ENCODE data around the gene CHAC1. TPM values are rescaled to one million over a fixed set of nuclear protein-coding genes. Genes with fewer than 3 reads are reported as not detected.
"Not testable (repeated sequence)": the region's sequence is repeated elsewhere in the genome, so short reads cannot be mapped to it uniquely, and the experiment has no call there.

Gene CHAC1
- total RNA-seq, 1 donor, result 13.4 TPM

GRCh38 chr15:40957581-40958051, 4.3 kb downstream of the CHAC1 start:
- no peak overlapping the region for H3K4me3 ChIP-seq (ENCODE audit: low read depth, low read length)
- TF ChIP-seq CTCF (IDR thresholded peaks at IDR 0.05; ENCODE audit: insufficient read depth, low read depth, low read length), result no peak
- DNase-seq (ENCODE audit: low read depth), result no peak

- no peak for TF ChIP-seq CTCF (IDR thresholded peaks at IDR 0.05; ENCODE audit: insufficient read depth, low read depth, low read length)
- no peak for DNase-seq (ENCODE audit: low read depth)
- no peak overlapping the region for H3K4me3 ChIP-seq (ENCODE audit: low read depth, low read length)
Observed at GRCh38 chr15:40958146-40958545, 4.9 kb downstream of the CHAC1 start.

- no peak for DNase-seq (ENCODE audit: low read depth)
- no peak overlapping the region for H3K4me3 ChIP-seq (ENCODE audit: low read depth, low read length)
Observed at GRCh38 chr15:40958723-40959122, 5.5 kb downstream of the CHAC1 start.

GRCh38 chr15:40959331-40960141, 6.3 kb downstream of the CHAC1 start:
- TF ChIP-seq CTCF (IDR thresholded peaks at IDR 0.05; ENCODE audit: insufficient read depth, low read depth, low read length), result no peak
- no peak overlapping the region for H3K4me3 ChIP-seq (ENCODE audit: low read depth, low read length)
- DNase-seq (ENCODE audit: low read depth), result no peak

More at GRCh38 chr15:40958723-40959122, 5.5 kb downstream of the CHAC1 start:
- TF ChIP-seq CTCF (IDR thresholded peaks at IDR 0.05; ENCODE audit: insufficient read depth, low read depth, low read length), result no peak

- H3K4me3 ChIP-seq (ENCODE audit: low read depth, low read length), result no peak overlapping the region
- no peak for TF ChIP-seq CTCF (IDR thresholded peaks at IDR 0.05; ENCODE audit: insufficient read depth, low read depth, low read length)
- no peak for DNase-seq (ENCODE audit: low read depth)
Observed at GRCh38 chr15:40960151-40960885, 7.0 kb downstream of the CHAC1 start.

- no peak for TF ChIP-seq CTCF (IDR thresholded peaks at IDR 0.05; ENCODE audit: insufficient read depth, low read depth, low read length)
- DNase-seq (ENCODE audit: low read depth), result no peak
Observed at GRCh38 chr15:40960925-40961324, 7.7 kb downstream of the CHAC1 start.

GRCh38 chr15:40961740-40962139, 8.5 kb downstream of the CHAC1 start:
- not testable (repeated sequence) for H3K4me3 ChIP-seq (ENCODE audit: low read depth, low read length); DNase-seq (ENCODE audit: low read depth)

More at GRCh38 chr15:40960925-40961324, 7.7 kb downstream of the CHAC1 start:
- no peak overlapping the region for H3K4me3 ChIP-seq (ENCODE audit: low read depth, low read length)

- H3K4me3 ChIP-seq (ENCODE audit: low read depth, low read length), result not testable (repeated sequence)
Observed at GRCh38 chr15:40962317-40962716, 9.0 kb downstream of the CHAC1 start.

More at GRCh38 chr15:40962317-40962716, 9.0 kb downstream of the CHAC1 start:
- DNase-seq (ENCODE audit: low read depth), result not testable (repeated sequence)
